ENCODE data around the gene HDAC5. TPM values are rescaled to one million over a fixed set of nuclear protein-coding genes. Genes with fewer than 3 reads are reported as not detected.
"Not testable (repeated sequence)": the region's sequence is repeated elsewhere in the genome, so short reads cannot be mapped to it uniquely, and the experiment has no call there.

The HDAC5 gene
- total RNA-seq, 2 donors from 2014 or later: 25.4 to 45.7 TPM

DNA sequence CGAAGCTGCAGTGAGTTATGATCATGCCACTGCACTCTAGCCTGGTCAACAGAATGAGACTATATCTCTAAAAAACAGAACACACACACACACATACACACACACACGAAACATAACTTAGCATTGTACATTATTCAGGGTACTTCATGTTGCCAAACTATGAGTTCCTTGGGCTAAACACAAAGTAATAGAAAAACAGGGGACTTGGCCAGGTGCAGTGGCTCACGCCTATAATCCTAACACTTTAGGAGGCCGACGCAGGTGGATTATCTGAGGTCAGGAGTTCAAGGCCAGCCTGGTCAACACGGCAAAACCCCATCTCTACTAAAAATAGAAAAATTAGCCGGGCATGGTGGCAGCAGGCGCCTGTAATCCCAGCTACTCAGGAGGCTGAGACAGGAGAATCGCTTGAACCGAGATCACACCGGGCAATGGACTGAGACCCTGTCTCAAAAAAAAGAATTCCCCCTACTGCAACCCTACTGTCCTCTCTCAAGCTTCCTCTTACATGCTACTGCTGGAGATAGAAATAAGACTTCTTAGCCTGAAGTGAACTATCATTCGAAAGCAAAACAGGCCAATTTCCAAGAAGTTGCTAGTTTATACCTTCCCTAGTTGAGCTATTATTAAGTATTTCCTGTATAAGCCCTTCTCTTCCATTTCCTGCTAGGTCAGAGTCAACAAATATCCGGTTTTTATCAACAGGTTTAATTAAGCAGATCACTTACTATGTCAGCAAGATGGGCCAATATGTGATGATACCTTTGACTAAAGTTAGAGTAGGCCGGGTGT lies 64.1 kb downstream of the HDAC5 start:
- DNase-seq: no peak
- Histone ChIP-seq H3K4me3 (no peak overlapping the region), H3K4me1 (peaks cover 27% of the 10 kb centered on the region), H3K36me3 (replicated peaks in 1 of 2; ENCODE audit: insufficient read depth in 1 of 2, low read depth in 2 of 2) (peaks cover 0 to 3% of the 10 kb centered on the region in 2 donors), H3K27ac (peak overlapping the region in 2 of 4 donors; percentile 14 to 34), H3K9me3 (no peaks in the 10 kb centered on the region), H3K27me3 (no peaks in the 10 kb centered on the region)
- ATAC-seq: peak; percentile 30
- intact Hi-C loops (cut with DNase I): no loop called here
- TF ChIP-seq POLR2A (IDR thresholded peaks at IDR 0.05): no peak
- TF ChIP-seq, protein P1, sequence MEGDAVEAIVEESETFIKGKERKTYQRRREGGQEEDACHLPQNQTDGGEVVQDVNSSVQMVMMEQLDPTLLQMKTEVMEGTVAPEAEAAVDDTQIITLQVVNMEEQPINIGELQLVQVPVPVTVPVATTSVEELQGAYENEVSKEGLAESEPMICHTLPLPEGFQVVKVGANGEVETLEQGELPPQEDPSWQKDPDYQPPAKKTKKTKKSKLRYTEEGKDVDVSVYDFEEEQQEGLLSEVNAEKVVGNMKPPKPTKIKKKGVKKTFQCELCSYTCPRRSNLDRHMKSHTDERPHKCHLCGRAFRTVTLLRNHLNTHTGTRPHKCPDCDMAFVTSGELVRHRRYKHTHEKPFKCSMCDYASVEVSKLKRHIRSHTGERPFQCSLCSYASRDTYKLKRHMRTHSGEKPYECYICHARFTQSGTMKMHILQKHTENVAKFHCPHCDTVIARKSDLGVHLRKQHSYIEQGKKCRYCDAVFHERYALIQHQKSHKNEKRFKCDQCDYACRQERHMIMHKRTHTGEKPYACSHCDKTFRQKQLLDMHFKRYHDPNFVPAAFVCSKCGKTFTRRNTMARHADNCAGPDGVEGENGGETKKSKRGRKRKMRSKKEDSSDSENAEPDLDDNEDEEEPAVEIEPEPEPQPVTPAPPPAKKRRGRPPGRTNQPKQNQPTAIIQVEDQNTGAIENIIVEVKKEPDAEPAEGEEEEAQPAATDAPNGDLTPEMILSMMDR (IDR thresholded peaks at IDR 0.05): no peak
- WGBS, 2 donors: 42 to 47% methylated on average over 14 of the region's 14 CpGs

DNA sequence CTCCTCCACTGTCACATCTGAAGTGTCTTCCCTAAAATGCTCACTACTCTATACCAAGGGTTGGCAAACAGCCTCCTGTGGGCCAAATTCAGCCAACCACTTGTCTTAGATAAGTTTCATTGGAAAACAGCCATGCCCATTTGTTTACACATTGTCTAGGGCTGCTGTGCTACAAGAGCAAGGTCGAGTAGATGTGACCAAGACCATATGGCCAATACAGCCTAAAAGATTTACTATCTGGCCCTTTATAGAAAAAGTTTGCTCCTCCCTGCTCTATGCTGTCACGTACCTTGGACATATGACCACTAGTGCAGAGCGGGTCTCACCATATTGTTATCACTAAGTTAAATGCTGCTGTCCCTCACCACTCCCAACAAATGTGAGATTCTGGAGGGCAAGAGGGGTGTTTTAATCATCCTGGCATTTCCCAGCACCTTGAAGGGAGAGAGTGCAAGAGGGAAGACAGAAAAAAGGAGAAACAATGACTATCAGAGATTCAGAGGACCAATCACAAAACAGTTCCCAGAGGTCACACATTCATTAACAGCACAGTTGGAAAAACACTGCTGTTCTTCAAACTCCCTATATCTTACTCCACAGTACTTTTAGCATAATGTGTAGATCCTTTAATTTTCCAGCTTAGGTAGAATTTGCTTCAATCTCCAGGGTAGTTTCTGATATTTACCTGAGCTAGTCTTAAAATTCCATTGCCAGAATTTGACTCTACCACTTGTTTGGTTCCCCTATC lies 70.1 kb downstream of the HDAC5 start:
- DNase-seq: peak; percentile 45 to 76 (median 64)
- Histone ChIP-seq H3K4me1 (peaks cover 26% of the 10 kb centered on the region), H3K4me3 (no peak overlapping the region), H3K27me3 (no peaks in the 10 kb centered on the region), H3K9me3 (no peaks in the 10 kb centered on the region), H3K27ac (peak overlapping the region; percentile 8 to 67 (median 37)), H3K36me3 (replicated peaks in 1 of 2; ENCODE audit: insufficient read depth in 1 of 2, low read depth in 2 of 2) (peaks cover 0 to 9% of the 10 kb centered on the region in 2 donors)
- TF ChIP-seq, protein P1 (IDR thresholded peaks at IDR 0.05): peak in 2 of 7 experiments; percentile 9 to 14
- no peak for TF ChIP-seq POLR2A (IDR thresholded peaks at IDR 0.05)
- peak; percentile 80 for ATAC-seq
- 26 to 33% methylated on average over 3 of the region's 3 CpGs for WGBS, 2 donors
- intact Hi-C loops (cut with DNase I): no loop called here

DNA sequence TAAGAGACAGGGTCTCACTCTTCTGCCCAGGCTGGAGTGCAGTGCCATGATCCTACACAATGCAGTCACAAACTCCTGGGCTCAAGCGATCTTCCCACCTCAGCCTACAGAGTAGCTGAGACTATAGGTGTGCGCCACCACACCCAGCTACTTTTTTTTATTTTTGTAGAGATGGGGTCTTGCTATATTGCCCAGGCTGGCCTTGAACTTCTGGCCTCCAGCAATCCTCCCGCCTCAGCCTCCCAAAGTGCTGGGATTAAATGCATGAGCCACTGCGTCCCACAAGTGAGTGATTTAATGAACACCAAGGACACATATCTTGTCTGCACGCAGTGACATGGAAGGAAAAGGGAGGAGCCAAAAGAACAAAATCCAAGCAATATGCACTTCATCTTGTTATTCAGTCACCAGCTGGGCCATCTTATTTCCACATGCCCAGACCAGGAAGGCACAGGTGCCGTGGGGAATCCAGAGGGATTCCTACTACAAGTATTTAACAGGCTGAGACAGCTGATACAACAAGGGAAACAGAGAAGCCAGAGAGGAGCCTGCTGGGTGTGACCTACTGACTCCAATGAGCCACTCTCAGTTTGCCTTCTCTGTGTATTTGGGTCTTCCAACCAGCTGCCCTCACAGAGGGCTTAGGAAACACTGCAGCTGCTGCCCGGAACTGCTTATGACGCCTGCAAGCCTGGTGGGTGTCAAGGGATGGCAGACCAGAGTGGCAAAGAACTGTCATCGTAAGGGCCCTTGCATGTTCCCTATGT lies 74.0 kb downstream of the HDAC5 start:
- H3K9me3 ChIP-seq: no peaks in the 10 kb centered on the region
- H3K27me3 ChIP-seq: no peaks in the 10 kb centered on the region
- no peak overlapping the region for H3K27ac ChIP-seq
- H3K4me1 ChIP-seq: peaks cover 17% of the 10 kb centered on the region
- H3K4me3 ChIP-seq: no peak overlapping the region
- intact Hi-C loops (cut with DNase I): no loop called here
- peaks cover 0 to 9% of the 10 kb centered on the region in 2 donors for H3K36me3 ChIP-seq (replicated peaks in 1 of 2; ENCODE audit: insufficient read depth in 1 of 2, low read depth in 2 of 2)
- no peak for DNase-seq
- 94 to 95% methylated on average over 9 of the region's 9 CpGs for WGBS, 2 donors
- ATAC-seq: no peak
- TF ChIP-seq, protein P1 (IDR thresholded peaks at IDR 0.05): no peak
- TF ChIP-seq POLR2A (IDR thresholded peaks at IDR 0.05): no peak

DNA sequence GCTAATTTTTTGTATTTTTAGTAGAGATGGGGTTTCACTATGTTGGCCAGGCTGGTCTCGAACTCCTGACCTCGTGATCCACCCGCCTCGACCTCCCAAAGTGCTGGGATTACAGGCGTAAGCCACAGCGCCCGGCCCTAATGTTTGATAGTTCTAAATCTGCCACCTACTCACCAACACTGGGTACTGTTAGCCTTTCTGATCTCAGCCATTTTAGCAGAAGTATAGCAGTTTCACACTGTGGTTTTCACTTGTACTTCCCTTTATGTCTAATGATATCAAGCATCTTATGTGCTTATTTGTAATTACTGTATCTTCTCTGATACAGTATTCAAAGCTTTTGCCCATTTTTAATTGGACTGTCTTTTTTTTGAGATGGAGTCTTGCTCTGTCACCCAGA lies 76.5 kb downstream of the HDAC5 start:
- intact Hi-C loops (cut with DNase I); ATAC-seq: not testable (repeated sequence)

DNA sequence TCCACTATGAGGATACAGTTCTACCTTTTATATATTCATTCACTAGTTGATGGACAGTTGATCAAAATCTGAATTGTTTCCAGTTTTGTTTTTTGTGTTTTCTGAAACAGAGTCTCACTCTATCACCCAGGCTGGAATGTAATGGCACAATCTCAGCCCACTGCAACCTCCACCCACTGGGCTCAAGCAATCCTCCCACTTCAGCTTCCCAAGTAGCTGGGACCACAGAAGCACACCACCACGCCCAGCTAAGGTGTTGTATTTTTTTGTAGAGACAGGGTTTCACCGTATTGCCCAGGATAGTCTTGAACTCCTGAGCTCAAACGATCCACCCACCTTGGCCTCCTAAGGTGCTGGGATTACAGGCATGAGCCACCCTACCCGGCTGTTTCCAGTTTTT lies 78.0 kb downstream of the HDAC5 start:
- Histone ChIP-seq H3K4me3 (no peak overlapping the region), H3K27me3 (no peaks in the 10 kb centered on the region), H3K36me3 (replicated peaks in 1 of 2; ENCODE audit: insufficient read depth in 1 of 2, low read depth in 2 of 2) (peaks cover 0 to 4% of the 10 kb centered on the region in 2 donors), H3K4me1 (peaks cover 15% of the 10 kb centered on the region), H3K9me3 (no peaks in the 10 kb centered on the region), H3K27ac (no peak overlapping the region)
- DNase-seq (no peak), ATAC-seq (no peak)
- WGBS, 2 donors: 95 to 98% methylated on average over 4 of the region's 4 CpGs
- TF ChIP-seq, protein P1 (IDR thresholded peaks at IDR 0.05): no peak
- intact Hi-C loops (cut with DNase I): no loop called here

More for the DNA sequence above, 76.5 kb downstream of the HDAC5 start:
- not testable (repeated sequence) for H3K36me3 ChIP-seq (replicated peaks in 1 of 2; ENCODE audit: insufficient read depth in 1 of 2, low read depth in 2 of 2); H3K4me1 ChIP-seq; H3K9me3 ChIP-seq; H3K4me3 ChIP-seq; DNase-seq; H3K27me3 ChIP-seq; H3K27ac ChIP-seq
- WGBS, 2 donors: 97 to 99% methylated on average over 7 of the region's 7 CpGs

Measured in body of pancreas (tissue), 4 donors.